Panc1 (cell line): ENCODE measurements around the gene FAM107B. TPM values are rescaled to one million over a fixed set of nuclear protein-coding genes. Genes with fewer than 3 reads are reported as not detected.

ENCODE experiments used
- ATAC-seq: fragments of 200-7000 bp; cut with Tn5 transposase; 2 replicates; pipeline ENCODE4 v1.9.1; 2020; ENCODE audit warnings: mild to moderate bottlenecking, moderate library complexity
- BruUV-seq: library from RNA; stranded (reverse); fragments of 400-500 nt; replicated peaks from 2 replicates; lab custom pipeline; 2021; lab: Mats Ljungman, UMichigan
- CTCF ChIA-PET: fragments of 300-600 bp; sonication (Branson Sonifier 250); formaldehyde crosslinking; loops from one replicate; lab custom pipeline; 2022; ENCODE audit warnings: antibody characterized with exemption; lab: Charles Lee
- POLR2A ChIA-PET: fragments of 300-600 bp; sonication (Branson Sonifier 250); formaldehyde crosslinking; loops from one replicate; lab custom pipeline; 2022; ENCODE audit warnings: antibody characterized with exemption; lab: Charles Lee
- DNase-seq: peaks from one replicate; pipeline ENCODE4 v3.0.0-alpha.2; 2010; ENCODE audit warnings: low read depth, low spot score
- H3K27ac ChIP-seq: 2 replicates; pipeline ENCODE4 v1.5.1; 2011; ENCODE audit warnings: mild to moderate bottlenecking, low read length, inconsistent platforms
- H3K27me3 ChIP-seq: fragments of 200-500 bp; sonication (Bioruptor generic); 2 replicates; pipeline ENCODE4 v1.6.0; 2014; ENCODE audit warnings: low read length, inconsistent platforms; ENCODE audit not compliant: control insufficient read depth, insufficient read depth
- H3K36me3 ChIP-seq: fragments of 200-500 bp; sonication (Bioruptor generic); 2 replicates; pipeline ENCODE4 v1.5.1; 2014; ENCODE audit warnings: inconsistent platforms, mild to moderate bottlenecking, low read length, moderate library complexity; ENCODE audit not compliant: control insufficient read depth, insufficient read depth
- H3K4me1 ChIP-seq: 2 replicates; pipeline ENCODE4 v1.5.1; 2011; ENCODE audit warnings: inconsistent platforms, mild to moderate bottlenecking, low read length, moderate library complexity; ENCODE audit not compliant: control insufficient read depth, insufficient read depth
- H3K4me3 ChIP-seq, 2 experiments: 2 replicates each; pipeline ENCODE4 v1.5.1; 2011 to 2012; ENCODE audit warnings: low read depth in 2 of 2, low read length in 2 of 2, mild to moderate bottlenecking in 2 of 2, inconsistent platforms in 1 of 2, moderate library complexity in 1 of 2
- H3K9me3 ChIP-seq: fragments of 200-500 bp; sonication (Bioruptor generic); 2 replicates; pipeline ENCODE4 v1.5.1; 2014; ENCODE audit warnings: low read depth, mild to moderate bottlenecking, inconsistent platforms, low read length, moderate library complexity; ENCODE audit not compliant: control insufficient read depth, insufficient read depth
- CTCF ChIP-seq: fragments of 450-650 bp; IDR thresholded peaks from 2 replicates; pipeline ENCODE4 v1.5.1; 2017; ENCODE audit warnings: mild to moderate bottlenecking
- POLR2AphosphoS5 ChIP-seq: IDR thresholded peaks from 2 replicates; pipeline ENCODE4 v1.6.1; 2012; ENCODE audit warnings: mild to moderate bottlenecking, low read depth, low read length, moderate library complexity
- REST ChIP-seq, 2 experiments: IDR thresholded peaks; 2 replicates each; pipeline ENCODE4 v1.6.1; 2011 to 2012; ENCODE audit warnings: low read depth in 2 of 2, control low read depth in 1 of 2, low read length in 1 of 2, mild to moderate bottlenecking in 1 of 2, moderate library complexity in 1 of 2; ENCODE audit not compliant: insufficient read depth in 1 of 2
- SIN3A ChIP-seq: IDR thresholded peaks from 2 replicates; pipeline ENCODE4 v1.6.1; 2012; ENCODE audit warnings: low read depth, mild to moderate bottlenecking, low read length, moderate library complexity, borderline replicate concordance; ENCODE audit not compliant: insufficient read depth
- TCF7L2 ChIP-seq: IDR thresholded peaks from 2 replicates; pipeline ENCODE4 v1.6.1; 2011; ENCODE audit warnings: mild to moderate bottlenecking, low read depth, low read length, inconsistent platforms
- in situ Hi-C: cut with HindIII; loops from 2 replicates; pipeline ENCODE4 v1.10.0; 2016; ENCODE audit warnings: low sequenced_read_pairs, low pct_unique_long_range_greater_than_20kb
- intact Hi-C: fragments of 100-400 bp; cut with micrococcal nuclease; formaldehyde crosslinking; loops from one replicate; pipeline ENCODE4 v1.10.0; 2022; ENCODE audit not compliant: unreplicated experiment
- total RNA-seq: library from RNA; stranded (reverse); gene quantifications from one replicate; pipeline ENCODE4 v1.2.1, GENCODE V29; 2021; ENCODE audit not compliant: unreplicated experiment

FAM107B gene
- total RNA-seq, 1 experiment from 2014 or later = 13.4 TPM

- H3K36me3 ChIP-seq = no peaks in the 10 kb centered on the region
- no peaks in the 10 kb centered on the region for H3K27me3 ChIP-seq
- H3K4me3 ChIP-seq = no peak overlapping the region
- no peak for DNase-seq
- in situ Hi-C loops = no loop called here
- no TSS peak for BruUV-seq
- CTCF ChIA-PET = no interaction called here
- intact Hi-C loops = no loop called here
- no peaks in the 10 kb centered on the region for H3K9me3 ChIP-seq
- ATAC-seq = no peak
- TF ChIP-seq REST (IDR thresholded peaks at IDR 0.05; ENCODE audit: insufficient read depth in 1 of 2, low read depth in 2 of 2, low read length in 1 of 2) = no peak
- TF ChIP-seq TCF7L2 = no peak
- TF ChIP-seq CTCF = no peak
- TF ChIP-seq POLR2AphosphoS5 = no peak
- TF ChIP-seq SIN3A = no peak
- POLR2A ChIA-PET = no interaction called here
- no peaks in the 10 kb centered on the region for H3K4me1 ChIP-seq
- no peak overlapping the region for H3K27ac ChIP-seq
Observed at GRCh38 chr10:14549496-14549895, 225.2 kb downstream of the FAM107B start.

GRCh38 chr10:14548970-14549369 is 225.7 kb downstream of the FAM107B start:
- H3K4me3 ChIP-seq = no peak overlapping the region
- no peak overlapping the region for H3K27ac ChIP-seq
- POLR2A ChIA-PET = no interaction called here
- CTCF ChIA-PET = no interaction called here
- in situ Hi-C loops (no loop called here), intact Hi-C loops (no loop called here)
- no peak for DNase-seq
- H3K9me3 ChIP-seq = no peaks in the 10 kb centered on the region
- no peaks in the 10 kb centered on the region for H3K27me3 ChIP-seq
- H3K4me1 ChIP-seq = no peaks in the 10 kb centered on the region
- no peak for ATAC-seq
- H3K36me3 ChIP-seq = no peaks in the 10 kb centered on the region
- TF ChIP-seq REST (IDR thresholded peaks at IDR 0.05; ENCODE audit: insufficient read depth in 1 of 2, low read depth in 2 of 2, low read length in 1 of 2) (no peak), CTCF (no peak), POLR2AphosphoS5 (no peak), SIN3A (no peak), TCF7L2 (no peak)
- BruUV-seq = no TSS peak
